Tibial nerve (tissue), 3 donors: ENCODE results near the gene SLC35G2.

Experiments used
- POLR2A ChIP-seq, 2 donors: fragments of 450-650 bp; IDR thresholded peaks; one replicate each; pipeline ENCODE4 v1.6.1; 2017; ENCODE audit warnings: antibody characterized with exemption in 2 of 2, mild to moderate bottlenecking in 2 of 2, moderate library complexity in 2 of 2
- TF ChIP-seq, protein P1 (sequence below), 5 experiments: fragments of 200-600 bp in 3 of 5; fragments of 450-650 bp in 2 of 5; sonication (generic) in 3 of 5; IDR thresholded peaks; one replicate each; pipeline ENCODE4 v1.5.1; 2016 to 2019; ENCODE audit warnings: antibody characterized with exemption in 5 of 5, mild to moderate bottlenecking in 3 of 5, moderate library complexity in 2 of 5

DNA sequence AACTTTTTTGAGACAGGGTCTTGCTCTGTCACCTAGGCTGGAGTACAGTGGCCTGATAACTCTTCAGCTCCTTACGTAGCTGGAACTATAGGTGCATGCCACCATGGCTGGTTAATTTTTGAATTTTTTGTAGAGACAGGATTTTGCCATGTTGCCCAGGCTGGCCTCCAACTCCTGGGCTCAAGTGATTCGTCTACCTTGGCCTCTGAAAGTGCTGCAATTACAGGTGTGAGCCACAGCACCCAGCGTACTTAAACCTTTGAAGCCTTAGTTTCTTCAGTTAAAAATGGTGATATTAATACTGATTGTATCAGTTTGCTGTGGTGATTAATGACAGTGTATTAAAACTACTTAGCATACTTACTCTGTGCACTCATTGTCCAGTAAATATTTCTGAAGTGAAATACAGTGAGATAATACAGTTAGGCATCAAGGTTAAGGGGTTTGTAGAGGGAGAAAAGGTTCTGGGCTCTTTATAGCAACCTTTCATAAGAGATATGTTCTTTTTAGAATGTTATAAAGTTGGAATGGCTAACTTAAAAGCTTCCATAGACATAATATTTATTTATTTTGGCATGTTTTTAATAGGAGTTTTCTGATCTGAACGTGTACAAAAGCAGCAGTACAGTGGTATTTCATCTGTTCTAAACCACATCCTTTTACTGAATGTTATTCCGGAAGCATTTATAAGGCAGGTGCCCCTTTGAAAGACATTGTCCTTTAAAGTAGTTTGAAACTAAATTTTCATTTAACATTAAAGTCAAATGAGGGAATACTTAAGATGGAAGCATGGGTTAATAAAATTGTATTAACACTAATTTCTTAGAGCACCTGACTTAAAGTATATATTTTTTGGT is 66.7 kb downstream of the SLC35G2 start:
- TF ChIP-seq, protein P1, sequence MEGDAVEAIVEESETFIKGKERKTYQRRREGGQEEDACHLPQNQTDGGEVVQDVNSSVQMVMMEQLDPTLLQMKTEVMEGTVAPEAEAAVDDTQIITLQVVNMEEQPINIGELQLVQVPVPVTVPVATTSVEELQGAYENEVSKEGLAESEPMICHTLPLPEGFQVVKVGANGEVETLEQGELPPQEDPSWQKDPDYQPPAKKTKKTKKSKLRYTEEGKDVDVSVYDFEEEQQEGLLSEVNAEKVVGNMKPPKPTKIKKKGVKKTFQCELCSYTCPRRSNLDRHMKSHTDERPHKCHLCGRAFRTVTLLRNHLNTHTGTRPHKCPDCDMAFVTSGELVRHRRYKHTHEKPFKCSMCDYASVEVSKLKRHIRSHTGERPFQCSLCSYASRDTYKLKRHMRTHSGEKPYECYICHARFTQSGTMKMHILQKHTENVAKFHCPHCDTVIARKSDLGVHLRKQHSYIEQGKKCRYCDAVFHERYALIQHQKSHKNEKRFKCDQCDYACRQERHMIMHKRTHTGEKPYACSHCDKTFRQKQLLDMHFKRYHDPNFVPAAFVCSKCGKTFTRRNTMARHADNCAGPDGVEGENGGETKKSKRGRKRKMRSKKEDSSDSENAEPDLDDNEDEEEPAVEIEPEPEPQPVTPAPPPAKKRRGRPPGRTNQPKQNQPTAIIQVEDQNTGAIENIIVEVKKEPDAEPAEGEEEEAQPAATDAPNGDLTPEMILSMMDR (IDR thresholded peaks at IDR 0.05), result no peak
- TF ChIP-seq POLR2A (IDR thresholded peaks at IDR 0.05), result no peak
